ENCODE results near the gene MYO1E. TPM values are rescaled to one million over a fixed set of nuclear protein-coding genes. Genes with fewer than 3 reads are reported as not detected.
"Not testable (repeated sequence)": the region's sequence is repeated elsewhere in the genome, so short reads cannot be mapped to it uniquely, and the experiment has no call there.

The MYO1E gene
- total RNA-seq, 1 donor from 2014 or later: 71.3 TPM

- no peak for DNase-seq (ENCODE audit: low spot score)
- intact Hi-C loops (cut with micrococcal nuclease): no loop called here
- Mint-ChIP-seq H3K36me3 (ENCODE audit: low read depth) (no peaks in the 10 kb centered on the region), H3K27ac (no peak overlapping the region), H3K27me3 (ENCODE audit: low read depth) (peaks cover 26% of the 10 kb centered on the region), H3K4me3 (ENCODE audit: low read depth) (no peak overlapping the region), H3K4me1 (ENCODE audit: low read depth) (peaks cover 3% of the 10 kb centered on the region), H3K9me3 (no peaks in the 10 kb centered on the region)
These were observed 27.6 kb upstream of the MYO1E start for GRCh38 chr15:59400103-59400813.

- DNase-seq (ENCODE audit: low spot score): no peak
- no peaks in the 10 kb centered on the region for H3K36me3 Mint-ChIP-seq (ENCODE audit: low read depth)
- peaks cover 26% of the 10 kb centered on the region for H3K27me3 Mint-ChIP-seq (ENCODE audit: low read depth)
- no peaks in the 10 kb centered on the region for H3K9me3 Mint-ChIP-seq
- H3K4me3 Mint-ChIP-seq (ENCODE audit: low read depth): no peak overlapping the region
- intact Hi-C loops (cut with micrococcal nuclease): no loop called here
- no peak overlapping the region for H3K27ac Mint-ChIP-seq
- H3K4me1 Mint-ChIP-seq (ENCODE audit: low read depth): peaks cover 5% of the 10 kb centered on the region
These were observed 26.9 kb upstream of the MYO1E start for GRCh38 chr15:59399465-59400102.

GRCh38 chr15:59398220-59398619, 25.5 kb upstream of the MYO1E start:
- Mint-ChIP-seq H3K4me1 (ENCODE audit: low read depth) (peaks cover 17% of the 10 kb centered on the region), H3K36me3 (ENCODE audit: low read depth) (no peaks in the 10 kb centered on the region), H3K4me3 (ENCODE audit: low read depth) (no peak overlapping the region), H3K27ac (no peak overlapping the region), H3K27me3 (ENCODE audit: low read depth) (peaks cover 25% of the 10 kb centered on the region), H3K9me3 (no peaks in the 10 kb centered on the region)
- intact Hi-C loops (cut with micrococcal nuclease): no loop called here
- DNase-seq (ENCODE audit: low spot score): no peak

- H3K36me3 Mint-ChIP-seq (ENCODE audit: low read depth): no peaks in the 10 kb centered on the region
- no peak overlapping the region for H3K27ac Mint-ChIP-seq
- peaks cover 25% of the 10 kb centered on the region for H3K27me3 Mint-ChIP-seq (ENCODE audit: low read depth)
- no peak overlapping the region for H3K4me3 Mint-ChIP-seq (ENCODE audit: low read depth)
- peaks cover 26% of the 10 kb centered on the region for H3K4me1 Mint-ChIP-seq (ENCODE audit: low read depth)
- H3K9me3 Mint-ChIP-seq: no peaks in the 10 kb centered on the region
- DNase-seq (ENCODE audit: low spot score): no peak
- intact Hi-C loops (cut with micrococcal nuclease): no loop called here
These were observed 24.0 kb upstream of the MYO1E start for GRCh38 chr15:59396679-59397078.

GRCh38 chr15:59396211-59396610, 23.5 kb upstream of the MYO1E start:
- peaks cover 26% of the 10 kb centered on the region for H3K4me1 Mint-ChIP-seq (ENCODE audit: low read depth)
- no peaks in the 10 kb centered on the region for H3K9me3 Mint-ChIP-seq
- H3K27me3 Mint-ChIP-seq (ENCODE audit: low read depth): peaks cover 21% of the 10 kb centered on the region
- H3K36me3 Mint-ChIP-seq (ENCODE audit: low read depth): no peaks in the 10 kb centered on the region
- H3K4me3 Mint-ChIP-seq (ENCODE audit: low read depth): no peak overlapping the region
- intact Hi-C loops (cut with micrococcal nuclease): no loop called here
- no peak for DNase-seq (ENCODE audit: low spot score)
- no peak overlapping the region for H3K27ac Mint-ChIP-seq

GRCh38 chr15:59394166-59394661, 21.5 kb upstream of the MYO1E start:
- no peak overlapping the region for H3K4me3 Mint-ChIP-seq (ENCODE audit: low read depth)
- H3K27ac Mint-ChIP-seq: peak overlapping the region; percentile 60
- no peaks in the 10 kb centered on the region for H3K9me3 Mint-ChIP-seq
- H3K27me3 Mint-ChIP-seq (ENCODE audit: low read depth): peaks cover 14% of the 10 kb centered on the region
- H3K36me3 Mint-ChIP-seq (ENCODE audit: low read depth): no peaks in the 10 kb centered on the region
- no peak for DNase-seq (ENCODE audit: low spot score)
- H3K4me1 Mint-ChIP-seq (ENCODE audit: low read depth): peaks cover 24% of the 10 kb centered on the region
- intact Hi-C loops (cut with micrococcal nuclease): no loop called here

- Mint-ChIP-seq H3K36me3 (ENCODE audit: low read depth) (no peaks in the 10 kb centered on the region), H3K4me3 (ENCODE audit: low read depth) (no peak overlapping the region), H3K27ac (no peak overlapping the region), H3K4me1 (ENCODE audit: low read depth) (peaks cover 31% of the 10 kb centered on the region), H3K9me3 (no peaks in the 10 kb centered on the region), H3K27me3 (ENCODE audit: low read depth) (peaks cover 9% of the 10 kb centered on the region)
- intact Hi-C loops (cut with micrococcal nuclease): no loop called here
- DNase-seq (ENCODE audit: low spot score): no peak
These were observed 19.6 kb upstream of the MYO1E start for GRCh38 chr15:59392299-59392698.

GRCh38 chr15:59388670-59389069, 16.0 kb upstream of the MYO1E start:
- no peaks in the 10 kb centered on the region for H3K27me3 Mint-ChIP-seq (ENCODE audit: low read depth)
- no peak for DNase-seq (ENCODE audit: low spot score)
- H3K27ac Mint-ChIP-seq: no peak overlapping the region
- intact Hi-C loops (cut with micrococcal nuclease): no loop called here
- no peak overlapping the region for H3K4me3 Mint-ChIP-seq (ENCODE audit: low read depth)
- no peaks in the 10 kb centered on the region for H3K9me3 Mint-ChIP-seq
- no peaks in the 10 kb centered on the region for H3K36me3 Mint-ChIP-seq (ENCODE audit: low read depth)
- H3K4me1 Mint-ChIP-seq (ENCODE audit: low read depth): peaks cover 25% of the 10 kb centered on the region

- H3K27me3 Mint-ChIP-seq (ENCODE audit: low read depth); H3K36me3 Mint-ChIP-seq (ENCODE audit: low read depth); intact Hi-C loops (cut with micrococcal nuclease); H3K9me3 Mint-ChIP-seq; H3K4me3 Mint-ChIP-seq (ENCODE audit: low read depth); H3K27ac Mint-ChIP-seq; DNase-seq (ENCODE audit: low spot score): not testable (repeated sequence)
- H3K4me1 Mint-ChIP-seq (ENCODE audit: low read depth): peaks cover 16% of the 10 kb centered on the region
These were observed 14.7 kb upstream of the MYO1E start for GRCh38 chr15:59387196-59387878.

GRCh38 chr15:59385171-59385570, 12.5 kb upstream of the MYO1E start:
- no peaks in the 10 kb centered on the region for H3K9me3 Mint-ChIP-seq
- intact Hi-C loops (cut with micrococcal nuclease): no loop called here
- no peak for DNase-seq (ENCODE audit: low spot score)
- H3K27me3 Mint-ChIP-seq (ENCODE audit: low read depth): no peaks in the 10 kb centered on the region
- no peaks in the 10 kb centered on the region for H3K36me3 Mint-ChIP-seq (ENCODE audit: low read depth)
- no peak overlapping the region for H3K4me3 Mint-ChIP-seq (ENCODE audit: low read depth)
- H3K27ac Mint-ChIP-seq: no peak overlapping the region
- peaks cover 20% of the 10 kb centered on the region for H3K4me1 Mint-ChIP-seq (ENCODE audit: low read depth)

GRCh38 chr15:59384507-59384906, 11.8 kb upstream of the MYO1E start:
- intact Hi-C loops (cut with micrococcal nuclease): no loop called here
- Mint-ChIP-seq H3K4me1 (ENCODE audit: low read depth) (peaks cover 18% of the 10 kb centered on the region), H3K27ac (no peak overlapping the region), H3K27me3 (ENCODE audit: low read depth) (peaks cover 1% of the 10 kb centered on the region), H3K36me3 (ENCODE audit: low read depth) (no peaks in the 10 kb centered on the region), H3K9me3 (no peaks in the 10 kb centered on the region), H3K4me3 (ENCODE audit: low read depth) (no peak overlapping the region)
- no peak for DNase-seq (ENCODE audit: low spot score)

- H3K4me3 Mint-ChIP-seq (ENCODE audit: low read depth): no peak overlapping the region
- H3K27ac Mint-ChIP-seq: no peak overlapping the region
- H3K36me3 Mint-ChIP-seq (ENCODE audit: low read depth): no peaks in the 10 kb centered on the region
- H3K9me3 Mint-ChIP-seq: no peaks in the 10 kb centered on the region
- H3K4me1 Mint-ChIP-seq (ENCODE audit: low read depth): peaks cover 12% of the 10 kb centered on the region
- intact Hi-C loops (cut with micrococcal nuclease): no loop called here
- H3K27me3 Mint-ChIP-seq (ENCODE audit: low read depth): peaks cover 3% of the 10 kb centered on the region
- DNase-seq (ENCODE audit: low spot score): no peak
These were observed 8.4 kb upstream of the MYO1E start for GRCh38 chr15:59380902-59381610.

Data from activated T-helper 2 cell treated with anti-CD3 and anti-CD28 coated beads, Interferon-gamma antibody, Interleukin-2, Interleukin-4, amounts not matched to agents 10 μg/mL and 5 μg/mL and 100 μg/mL, durations not matched to agents 14 hours and 24 hours and 36 hours (primary cell).